ENCODE results near the gene RNASE4.

The RNASE4 gene

DNA sequence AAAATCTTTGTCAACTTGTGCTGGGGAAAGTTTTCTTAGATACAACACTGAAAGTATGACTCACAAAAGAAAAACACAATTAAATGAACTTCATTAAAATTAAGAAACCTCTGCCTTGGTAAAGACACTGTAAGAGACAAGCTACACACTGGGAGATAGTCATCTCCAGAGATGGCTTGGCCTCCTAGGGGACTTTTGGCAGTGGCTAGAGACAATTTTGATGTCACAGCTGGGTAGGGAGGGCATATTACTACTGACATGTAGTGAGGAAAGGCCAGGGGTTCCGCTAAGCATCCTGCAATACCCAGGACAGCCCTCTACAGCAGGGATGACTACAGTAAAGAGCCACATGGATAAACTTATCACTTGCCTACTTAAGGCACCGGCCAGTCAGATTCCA is 8.7 kb upstream of the RNASE4 start:
- no peak for DNase-seq (ENCODE audit: low read depth in 2 of 3, low spot score in 2 of 3)

DNA sequence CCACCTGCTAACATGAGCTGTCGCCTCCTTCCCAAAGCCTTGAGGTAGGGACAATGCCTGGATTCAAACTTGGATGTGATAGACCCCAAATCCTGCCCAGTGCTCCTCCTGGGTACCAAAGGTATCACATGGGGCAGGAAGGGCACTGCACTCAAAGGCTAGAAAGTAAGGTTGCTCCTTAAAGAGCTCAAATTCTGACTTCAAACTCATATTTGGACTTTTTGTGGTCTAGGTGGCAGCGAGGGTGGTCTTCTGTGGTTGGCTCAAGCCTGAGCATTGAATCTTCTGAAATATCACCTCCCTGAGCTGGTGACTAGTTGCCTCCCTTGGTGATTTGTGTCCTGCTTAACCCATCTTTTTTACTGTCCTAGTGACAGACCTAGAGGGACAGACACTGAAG is 8.3 kb upstream of the RNASE4 start:
- no peak for DNase-seq (ENCODE audit: low read depth in 2 of 3, low spot score in 2 of 3)

DNA sequence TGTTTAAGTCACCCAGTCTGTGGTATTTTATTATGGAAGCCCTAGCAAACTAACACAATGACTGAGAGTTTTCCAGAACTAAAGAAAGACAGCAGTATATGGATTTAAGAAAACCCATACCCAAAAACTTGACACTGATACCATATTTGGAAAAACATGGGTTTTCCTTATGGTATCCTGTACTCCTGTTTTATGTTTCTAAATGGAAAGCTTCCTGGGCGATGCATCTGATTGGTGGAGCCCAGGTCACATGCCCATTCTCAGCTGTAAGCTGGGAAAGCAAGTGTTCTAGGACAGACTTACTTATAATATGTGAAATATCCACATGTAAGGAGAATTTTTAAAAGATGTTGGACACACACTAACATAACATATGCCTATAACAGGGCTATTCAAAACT is 4.5 kb upstream of the RNASE4 start:
- no peak for DNase-seq (ENCODE audit: low read depth in 2 of 3, low spot score in 2 of 3)

DNA sequence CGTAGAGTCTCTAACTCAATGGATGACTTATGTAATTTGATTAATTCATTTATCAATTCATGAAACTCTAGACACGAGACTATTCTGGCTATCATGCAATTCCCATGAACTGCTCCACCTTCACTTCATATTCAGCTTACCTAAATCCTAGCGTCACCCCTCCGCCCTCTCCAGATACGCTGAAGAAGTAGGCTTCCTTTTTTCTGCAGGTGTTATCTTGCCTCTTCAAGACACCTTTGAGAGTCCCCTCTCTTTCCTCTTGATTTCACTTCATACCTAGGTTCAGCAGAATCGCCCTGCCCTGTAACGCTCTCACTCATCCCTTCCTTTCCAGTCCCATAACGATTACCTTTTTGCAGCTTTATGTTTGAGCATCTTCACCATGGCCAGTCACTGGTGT is 4.0 kb upstream of the RNASE4 start:
- DNase-seq (ENCODE audit: low read depth in 2 of 3, low spot score in 2 of 3): no peak

DNA sequence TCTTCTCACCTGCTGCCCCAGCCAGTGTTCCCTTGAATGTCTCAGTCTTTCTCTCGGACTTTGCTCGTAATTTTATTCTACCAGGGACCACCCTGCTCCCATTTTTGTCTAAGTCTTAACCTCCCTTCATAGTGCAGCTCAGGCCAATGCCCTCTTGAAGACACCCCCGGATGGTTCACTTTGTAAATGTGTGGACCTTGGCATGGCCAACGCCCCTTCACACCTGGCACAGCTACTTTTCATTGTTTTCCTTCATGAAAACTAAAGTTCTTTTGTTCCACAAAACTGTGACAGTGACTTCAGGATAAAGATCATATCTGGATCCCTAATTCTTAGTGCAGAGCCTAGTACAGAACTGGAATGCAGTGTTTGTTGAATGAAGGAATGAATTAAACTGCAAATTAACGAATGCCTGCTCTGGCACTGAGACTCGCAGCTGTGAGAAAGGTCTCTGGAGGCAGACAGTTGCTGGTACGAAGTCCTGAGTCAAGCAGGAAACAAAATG is 3.5 kb upstream of the RNASE4 start:
- DNase-seq (ENCODE audit: low read depth in 2 of 3, low spot score in 2 of 3): no peak

DNA sequence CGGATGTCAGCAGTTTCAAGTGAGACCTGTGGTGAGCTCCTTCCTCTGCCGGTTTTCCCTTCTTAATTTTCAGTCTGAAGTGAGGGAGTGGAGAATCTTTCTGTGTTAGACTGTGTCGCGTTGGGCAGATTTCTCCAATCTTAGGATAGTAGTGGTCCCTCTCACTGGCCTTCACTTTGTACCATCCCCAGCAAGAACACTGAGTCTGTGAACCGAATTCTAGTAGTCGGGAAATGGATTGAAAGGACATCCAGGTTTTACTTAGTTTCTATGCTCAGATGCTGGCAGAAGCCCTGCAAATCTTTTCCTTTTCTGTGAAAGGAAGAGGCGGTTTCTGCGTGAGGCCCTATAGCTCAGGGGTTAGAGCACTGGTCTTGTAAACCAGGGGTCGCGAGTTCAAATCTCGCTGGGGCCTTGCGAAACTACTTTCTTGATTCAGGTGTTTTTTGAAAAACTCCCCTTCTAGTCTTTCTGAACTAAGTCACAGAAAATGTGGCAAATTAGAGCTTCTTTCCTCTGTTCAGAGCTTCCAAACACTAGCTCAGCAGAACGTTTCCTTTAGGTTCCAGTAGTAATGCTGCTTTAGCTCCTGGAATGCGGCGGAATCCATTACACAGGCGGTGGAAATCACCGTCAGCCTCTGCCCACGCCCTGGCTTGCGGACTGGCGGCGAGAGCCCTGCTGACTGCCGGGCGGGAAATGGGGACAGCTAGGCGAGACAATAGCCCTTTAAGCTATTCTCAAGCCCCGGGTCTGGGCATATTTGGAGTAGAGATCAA is 2.8 kb upstream of the RNASE4 start:
- peak; percentile 78 to 95 (median 92) for DNase-seq (ENCODE audit: low read depth in 2 of 3, low spot score in 2 of 3)

DNA sequence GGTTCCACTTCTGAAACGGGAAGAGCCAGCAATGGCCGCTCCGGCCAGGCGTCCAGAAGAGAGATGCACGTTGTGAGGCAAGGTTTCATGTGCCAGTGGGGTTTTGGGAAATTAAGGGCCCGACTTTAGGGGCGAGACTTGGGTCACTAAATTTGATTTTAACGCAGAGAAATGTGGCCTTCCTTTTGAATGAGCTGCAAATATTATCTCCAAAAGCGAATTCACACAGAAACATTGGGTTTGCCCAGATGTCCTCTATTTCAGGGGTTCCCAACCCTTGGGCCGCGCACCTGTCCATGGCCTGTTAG is 2.3 kb upstream of the RNASE4 start:
- DNase-seq (ENCODE audit: low read depth in 2 of 3, low spot score in 2 of 3): no peak

DNA sequence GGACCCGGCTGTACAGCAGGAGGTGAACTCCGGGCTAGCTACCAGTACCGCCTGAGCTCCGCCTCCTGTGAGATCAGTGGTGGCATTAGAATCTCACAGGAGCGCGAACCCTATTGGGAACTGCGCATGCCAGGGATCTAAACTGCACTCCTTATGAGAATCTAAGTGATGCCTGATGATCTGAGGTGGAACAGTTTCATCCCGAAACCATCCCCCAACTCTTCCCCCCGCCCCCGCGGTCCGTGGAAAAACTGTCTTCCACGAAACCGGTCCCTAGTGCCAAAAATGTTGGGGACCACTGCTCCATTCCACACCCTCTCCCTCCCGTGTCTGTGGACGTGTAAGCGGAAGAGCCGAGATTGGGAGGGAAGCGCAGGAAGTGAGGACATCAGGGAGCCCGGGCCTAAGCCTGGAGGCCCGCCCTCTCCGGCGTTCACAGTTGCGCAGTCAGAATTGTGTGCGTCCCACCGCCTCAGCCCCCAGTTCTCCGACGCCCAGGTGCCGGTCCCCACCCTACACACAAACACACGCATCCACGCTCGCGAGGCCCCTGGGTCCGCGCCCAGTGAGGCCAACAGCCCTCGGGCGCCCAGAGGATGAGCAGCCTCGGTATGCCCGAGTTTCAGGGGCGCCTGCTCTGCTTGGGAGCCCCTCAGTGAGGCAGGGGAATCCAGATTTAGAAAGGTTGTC is 1.8 kb upstream of the RNASE4 start:
- peak; percentile 52 to 55 (median 55) for DNase-seq (ENCODE audit: low read depth in 2 of 3, low spot score in 2 of 3)

DNA sequence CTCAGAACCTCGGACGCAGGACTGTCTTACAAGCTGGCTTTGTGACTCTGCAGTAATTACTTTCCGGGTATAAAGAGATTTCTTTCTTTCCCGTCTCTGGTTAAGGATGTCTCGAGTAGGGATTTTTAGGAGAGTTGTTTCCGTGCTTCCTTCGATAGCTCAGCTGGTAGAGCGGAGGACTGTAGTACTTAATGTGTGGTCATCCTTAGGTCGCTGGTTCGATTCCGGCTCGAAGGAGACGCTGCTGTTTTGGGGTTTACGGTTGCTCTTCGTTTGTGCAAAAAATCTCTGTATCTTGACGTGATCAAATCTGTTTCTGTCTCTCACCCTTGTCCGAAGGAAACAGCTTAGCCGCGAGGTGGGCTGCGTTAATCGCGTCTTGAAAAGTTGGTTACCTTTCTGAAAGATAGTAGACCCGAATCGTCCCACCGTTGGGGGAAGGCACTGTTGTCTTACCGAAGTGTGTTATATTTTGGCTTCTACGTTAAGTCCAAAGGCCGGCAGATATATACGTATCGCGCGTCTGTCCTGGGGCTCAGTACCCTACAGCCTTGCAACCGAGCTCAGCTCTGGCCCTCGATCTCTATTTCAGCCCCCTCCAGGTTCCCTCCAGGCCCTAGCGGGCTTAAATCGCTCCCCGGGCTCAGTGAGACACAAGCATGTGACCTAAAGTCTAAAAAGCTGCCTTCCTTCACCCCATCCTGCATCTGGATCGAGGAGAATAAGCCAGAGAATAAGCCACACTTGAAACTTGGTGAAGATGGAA is 1.1 kb upstream of the RNASE4 start:
- peak; percentile 55 to 78 (median 60) for DNase-seq (ENCODE audit: low read depth in 2 of 3, low spot score in 2 of 3)

DNA sequence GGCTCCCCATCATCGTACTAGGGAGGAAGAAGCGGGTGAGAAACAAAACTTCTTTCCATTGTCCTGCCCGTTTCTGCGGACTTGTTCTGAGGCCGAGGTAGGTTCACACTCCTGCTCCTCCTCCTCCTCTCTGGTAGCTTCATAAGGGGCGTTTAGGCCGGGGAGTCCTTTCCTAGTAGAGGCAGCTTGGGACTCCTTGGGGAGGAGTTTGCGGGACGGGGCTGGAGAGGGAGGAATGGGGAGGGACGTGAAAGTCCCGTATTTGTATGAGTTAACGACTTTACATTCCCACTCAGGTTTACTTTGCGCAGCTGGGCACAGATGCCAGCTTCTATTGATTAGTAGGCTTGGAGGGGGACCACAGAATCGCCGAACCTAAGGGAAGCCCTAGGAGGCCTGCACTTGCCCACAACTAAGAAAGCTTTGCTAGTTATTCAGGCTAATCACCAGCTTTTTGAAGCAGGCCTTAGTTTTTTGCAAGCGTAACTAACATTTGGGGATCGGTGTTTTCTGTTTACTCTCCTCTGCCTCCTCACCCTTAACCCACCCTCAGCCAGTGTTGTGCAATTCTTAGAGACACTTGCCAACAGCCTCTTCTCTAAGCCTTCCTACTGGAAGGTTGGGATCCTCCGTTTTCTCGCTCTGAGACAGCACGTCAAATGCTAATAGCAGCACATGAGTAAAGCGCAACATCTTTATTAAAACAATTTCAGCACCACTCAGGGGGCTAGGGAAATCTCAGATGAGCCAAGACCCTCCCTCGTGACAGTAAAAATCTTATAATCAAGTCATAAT is 499 bp downstream of the RNASE4 start:
- no peak for DNase-seq (ENCODE audit: low read depth in 2 of 3, low spot score in 2 of 3)

DNA sequence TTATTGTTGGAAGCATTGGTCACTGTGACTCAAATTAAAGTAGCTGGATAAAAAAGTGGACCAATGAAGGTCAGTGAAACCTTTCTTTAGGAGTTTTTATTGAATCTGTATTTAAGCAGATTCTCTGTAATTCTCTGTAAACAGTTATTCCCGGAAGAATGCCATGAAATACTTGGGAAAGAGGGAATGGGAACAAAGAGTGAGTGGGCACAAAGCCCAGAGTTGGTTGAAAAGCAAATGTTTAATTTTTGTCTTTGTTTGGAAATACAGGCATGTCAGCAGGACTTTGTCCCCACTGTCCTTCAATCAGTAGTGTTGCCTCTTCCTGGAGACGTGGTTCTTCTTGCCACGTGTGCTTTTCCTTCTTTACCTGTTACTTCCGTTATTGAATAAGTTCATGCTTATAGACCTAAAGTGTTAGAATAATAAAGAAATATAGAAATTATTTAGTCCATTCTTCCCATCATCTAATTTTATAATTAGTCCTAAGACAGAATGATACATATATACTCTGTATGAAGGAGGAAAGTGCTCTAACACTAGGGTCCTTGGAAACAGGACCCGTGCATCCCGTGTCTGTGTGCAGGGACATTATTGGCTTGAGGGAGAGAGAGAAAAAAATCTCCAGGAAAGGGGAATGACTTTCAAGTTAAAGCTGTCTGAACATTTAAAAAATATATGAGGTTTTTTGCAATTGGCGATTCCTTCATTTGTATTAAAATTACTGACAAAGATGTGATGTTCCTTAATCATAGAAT is 2.2 kb downstream of the RNASE4 start:
- no peak for DNase-seq (ENCODE audit: low read depth in 2 of 3, low spot score in 2 of 3)

DNA sequence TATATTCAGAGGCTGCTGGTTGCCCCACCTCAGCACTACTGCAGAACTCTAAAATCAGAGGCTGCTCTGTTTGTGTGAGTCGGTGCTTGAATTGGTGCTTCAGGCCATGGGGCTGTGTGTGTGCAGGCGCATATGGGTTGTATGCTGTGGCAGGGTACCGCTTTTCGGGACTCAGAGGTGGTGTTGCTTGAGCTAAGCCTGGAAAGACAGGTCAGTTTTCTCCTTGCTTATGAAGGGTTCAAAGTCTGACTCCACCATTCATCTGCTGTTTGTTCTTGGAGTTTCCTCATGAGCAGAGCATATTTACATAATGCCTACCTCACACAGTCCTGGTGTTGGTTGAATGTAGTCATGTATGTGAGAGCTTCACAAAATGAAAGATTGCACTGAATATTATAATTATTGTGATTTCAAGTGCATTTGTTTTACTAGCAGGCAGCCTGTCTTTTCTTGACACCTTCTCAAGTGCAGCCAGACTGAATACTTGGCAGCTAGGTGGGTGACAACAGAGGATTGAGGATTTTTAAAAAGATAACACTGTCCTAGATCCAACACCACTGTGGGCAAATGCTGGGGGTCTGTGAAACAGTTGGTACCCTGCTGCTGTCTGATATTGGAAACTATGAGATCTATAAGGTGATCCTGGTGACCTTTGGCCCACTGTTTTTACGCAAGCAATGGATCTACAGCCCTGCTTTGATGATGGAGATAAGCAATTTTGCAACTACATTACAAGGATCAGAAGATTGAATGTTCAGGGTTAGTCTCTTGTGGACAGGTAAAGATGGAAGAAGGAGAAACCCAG is 3.2 kb downstream of the RNASE4 start:
- no peak for DNase-seq (ENCODE audit: low read depth in 2 of 3, low spot score in 2 of 3)

DNA sequence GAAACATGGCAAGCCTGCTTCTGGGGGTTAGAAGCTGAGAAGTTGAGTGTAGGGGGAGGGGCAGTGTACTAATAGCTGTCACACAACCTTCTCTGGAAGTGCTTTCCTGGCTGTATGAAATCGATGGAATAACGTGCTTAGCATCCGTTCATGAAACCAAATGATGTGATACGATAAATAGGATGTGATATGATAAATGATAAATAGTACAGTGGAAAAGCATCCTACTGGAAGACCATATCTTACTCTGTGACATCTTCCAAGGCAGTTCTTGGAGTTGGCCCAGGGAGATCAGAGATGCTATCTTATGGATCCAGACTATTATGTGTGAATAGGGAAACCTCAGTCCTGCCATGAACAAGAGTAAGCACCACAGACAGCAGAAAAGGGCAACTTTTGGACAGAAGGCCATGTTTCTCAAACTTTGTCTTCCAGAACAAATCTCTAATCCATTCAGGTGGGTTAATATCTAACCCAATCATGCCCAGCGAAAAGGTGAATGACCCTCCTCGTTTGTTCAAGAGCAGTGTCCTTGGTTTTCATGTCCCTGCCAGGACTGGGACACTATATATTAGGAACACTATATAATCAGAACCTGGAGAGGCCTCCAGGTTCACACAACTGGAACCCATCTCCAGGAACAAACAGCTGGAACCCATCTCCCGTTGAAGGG is 3.9 kb downstream of the RNASE4 start, which contains the start of gene ANG:
TSS of gene ANG (plus strand) at position 598 of the 673 bp plus-strand sequence. CDS start 4,801 bp downstream, outside the sequence.
- no peak for DNase-seq (ENCODE audit: low read depth in 2 of 3, low spot score in 2 of 3)

DNA sequence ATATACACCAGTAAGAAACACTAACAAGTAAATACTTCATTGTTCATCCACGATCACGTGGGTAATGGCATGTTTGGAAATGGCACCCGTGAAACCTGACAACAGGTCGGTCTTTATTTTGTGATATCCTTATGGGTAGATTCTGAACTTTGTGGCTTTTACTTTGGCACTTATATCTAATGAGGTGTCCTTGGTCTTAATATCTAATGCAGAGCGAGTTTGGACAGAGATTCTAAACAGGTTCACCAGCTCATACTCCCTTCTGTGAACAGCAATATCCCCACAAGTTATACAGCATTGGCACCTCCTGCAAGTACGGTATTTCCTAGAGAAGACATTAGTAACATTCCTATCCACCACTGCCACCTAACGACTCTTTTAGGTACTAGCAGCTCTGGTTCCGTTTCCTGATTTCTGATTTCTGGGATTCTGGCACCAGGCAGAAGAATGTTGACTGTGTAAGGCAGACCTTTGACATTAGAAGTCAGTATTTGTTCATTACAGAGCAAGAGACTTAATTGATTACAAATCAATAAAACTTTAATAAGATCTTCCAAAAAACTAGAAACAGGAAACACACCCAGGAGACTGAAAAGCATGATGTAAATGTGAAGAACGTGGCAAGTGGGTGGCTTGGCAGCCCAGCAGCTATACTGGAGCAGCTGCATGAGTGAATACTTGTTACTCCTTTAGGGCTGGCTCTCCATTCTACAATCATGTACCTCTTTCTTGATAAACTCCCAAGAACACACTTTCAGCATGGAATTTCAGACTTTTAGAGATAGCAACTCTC is 6.7 kb downstream of the RNASE4 start:
- DNase-seq (ENCODE audit: low read depth in 2 of 3, low spot score in 2 of 3): no peak

DNA sequence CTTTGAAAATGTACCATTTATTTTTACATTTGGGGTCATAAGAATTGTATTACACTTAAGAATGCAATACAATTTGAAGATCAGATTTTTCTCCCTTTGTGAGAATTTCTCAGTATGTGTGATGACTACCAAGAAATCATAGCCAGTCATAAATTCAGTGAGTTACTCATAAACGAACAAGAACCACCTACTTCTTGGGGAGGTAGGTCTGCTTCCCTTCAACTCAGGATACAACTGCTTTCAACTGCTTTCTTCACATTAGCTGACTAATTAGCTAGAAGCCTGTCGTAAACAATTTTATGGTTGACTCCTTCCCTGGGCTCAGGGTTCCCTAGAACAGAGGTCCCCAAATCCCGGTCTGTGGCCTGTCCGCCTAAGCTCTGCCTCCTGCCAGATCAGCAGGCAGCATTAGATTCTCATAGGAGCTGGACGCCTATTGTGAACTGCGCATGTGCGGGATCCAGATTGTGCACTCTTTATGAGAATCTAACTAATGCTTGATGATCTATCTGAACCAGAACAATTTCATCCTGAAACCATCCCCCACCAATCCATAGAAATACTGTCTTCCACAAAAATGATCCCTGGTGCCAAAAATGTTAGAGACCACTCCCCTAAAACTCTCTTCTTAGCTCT is 7.9 kb downstream of the RNASE4 start:
- DNase-seq (ENCODE audit: low read depth in 2 of 3, low spot score in 2 of 3): no peak

DNA sequence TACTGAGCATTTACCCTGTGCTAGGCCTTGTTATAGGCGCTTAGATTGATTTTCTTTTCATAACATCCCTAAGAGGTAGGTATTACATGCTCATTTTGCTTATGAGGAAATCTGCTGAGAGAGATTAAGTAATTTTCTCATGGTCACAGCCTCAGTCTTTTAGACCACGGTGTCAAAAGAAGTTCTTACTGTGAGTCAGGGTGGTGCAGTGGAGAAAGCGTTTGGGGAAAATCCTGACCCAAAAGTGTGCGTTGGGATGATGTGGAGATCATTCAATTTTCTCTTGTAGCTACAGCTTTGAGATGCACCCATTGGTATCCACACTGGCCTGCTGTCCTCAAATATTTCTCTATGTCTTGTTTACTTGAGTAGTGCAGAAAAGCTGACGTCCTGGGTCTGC is 12.4 kb downstream of the RNASE4 start:
- no peak for DNase-seq (ENCODE audit: low read depth in 2 of 3, low spot score in 2 of 3)

DNA sequence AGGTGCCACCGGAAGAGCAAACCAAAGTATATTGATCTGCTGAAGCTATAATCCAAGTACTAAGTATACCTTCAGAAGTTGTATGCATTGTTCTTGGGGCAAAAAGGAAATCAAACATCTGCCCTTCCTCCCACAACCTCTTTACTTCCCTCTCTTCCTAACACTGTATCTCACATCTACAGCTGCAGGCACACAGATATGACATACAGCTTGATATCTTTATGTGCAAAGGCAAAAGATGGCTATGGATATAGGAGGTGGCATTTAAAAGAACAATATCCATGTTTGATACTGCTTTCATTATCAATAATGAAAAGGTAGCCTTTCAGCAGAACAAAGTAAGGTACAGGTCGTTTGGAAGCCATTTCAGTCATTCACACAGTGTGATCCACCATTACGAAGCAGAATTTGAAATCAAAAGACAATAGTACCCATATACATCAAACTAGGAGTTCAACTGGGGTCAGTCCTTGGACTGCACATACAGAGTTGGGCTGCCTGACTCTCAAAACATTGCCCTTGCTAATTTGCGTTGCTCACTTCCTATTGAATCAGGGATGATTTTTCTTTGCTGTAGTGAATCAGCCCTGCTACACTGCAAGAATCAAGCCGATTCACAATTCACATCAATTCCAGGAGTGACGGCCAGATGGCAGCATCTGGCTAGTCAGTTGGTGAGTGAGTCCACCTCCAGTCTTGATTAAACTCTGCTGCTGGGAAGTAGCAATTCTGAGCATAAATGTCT is 13.1 kb downstream of the RNASE4 start:
- DNase-seq (ENCODE audit: low read depth in 2 of 3, low spot score in 2 of 3): no peak

Data from activated CD8-positive, alpha-beta memory T cell treated with anti-CD3 and anti-CD28 coated beads for 48 hours (primary cell).